Body of pancreas (tissue), 4 donors: ENCODE data around the gene ALCAM.
"Not testable (repeated sequence)": the region's sequence is repeated elsewhere in the genome, so short reads cannot be mapped to it uniquely, and the experiment has no call there.

Experiments
- CTCF ChIP-seq, 7 experiments: fragments of 450-650 bp in 4 of 7; fragments of 200-600 bp in 3 of 7; sonication (generic) in 3 of 7; IDR thresholded peaks; one replicate each; pipeline ENCODE4 v1.5.1; 2016 to 2019; ENCODE audit warnings: antibody characterized with exemption in 7 of 7
- POLR2A ChIP-seq, 3 donors: fragments of 450-650 bp; IDR thresholded peaks; one replicate each; pipeline ENCODE4 v1.6.1; 2016; ENCODE audit warnings: antibody characterized with exemption in 3 of 3, mild to moderate bottlenecking in 2 of 3

- not testable (repeated sequence) for TF ChIP-seq POLR2A, CTCF (IDR thresholded peaks at IDR 0.05)
Measured at GRCh38 chr3:105392598-105392997, 25.9 kb downstream of the ALCAM start.
